Tibial nerve (tissue), 4 donors: ENCODE results near the gene WDR64. TPM values are rescaled to one million over a fixed set of nuclear protein-coding genes. Genes with fewer than 3 reads are reported as not detected.

Experiments used
- DNase-seq, 2 donors: peaks; one replicate each; pipeline ENCODE4 v3.0.0-alpha.2; 2019; ENCODE audit warnings: low spot score in 2 of 2
- H3K27ac ChIP-seq, 4 donors: fragments of 200-600 bp; sonication (generic) in 3 of 4; one replicate each; pipeline ENCODE4 v1.5.1; 2017 to 2019; ENCODE audit warnings: mild to moderate bottlenecking in 1 of 4
- H3K27me3 ChIP-seq, 2 donors: fragments of 200-600 bp; sonication (generic) in 1 of 2; one replicate each; pipeline versions ENCODE4 v1.5.1 to v1.6.0; 2017 to 2019
- H3K36me3 ChIP-seq, 3 donors: fragments of 200-600 bp; sonication (generic); one replicate each; pipeline ENCODE4 v1.5.1; 2018 to 2019
- H3K4me1 ChIP-seq, 4 donors: fragments of 200-600 bp; sonication (generic) in 3 of 4; one replicate each; pipeline ENCODE4 v1.5.1; 2017 to 2019
- H3K4me3 ChIP-seq, 4 donors: fragments of 200-600 bp; sonication (generic) in 3 of 4; one replicate each; pipeline ENCODE4 v1.5.1; 2017 to 2019; ENCODE audit warnings: mild to moderate bottlenecking in 1 of 4, moderate library complexity in 1 of 4
- H3K9me3 ChIP-seq, 4 donors: fragments of 200-600 bp; sonication (generic) in 3 of 4; one replicate each; pipeline ENCODE4 v1.5.1; 2017 to 2019
- CTCF ChIP-seq, 5 experiments: fragments of 200-600 bp in 3 of 5; fragments of 450-650 bp in 2 of 5; sonication (generic) in 3 of 5; IDR thresholded peaks; one replicate each; pipeline ENCODE4 v1.5.1; 2016 to 2019; ENCODE audit warnings: antibody characterized with exemption in 5 of 5, mild to moderate bottlenecking in 3 of 5, moderate library complexity in 2 of 5
- EP300 ChIP-seq, 2 donors: sonication (generic); formaldehyde crosslinking; IDR thresholded peaks; one replicate each; pipeline ENCODE4 v1.6.1; 2017; ENCODE audit warnings: antibody characterized with exemption in 2 of 2, mild to moderate bottlenecking in 1 of 2
- POLR2A ChIP-seq, 2 donors: fragments of 450-650 bp; IDR thresholded peaks; one replicate each; pipeline ENCODE4 v1.6.1; 2017; ENCODE audit warnings: antibody characterized with exemption in 2 of 2, mild to moderate bottlenecking in 2 of 2, moderate library complexity in 2 of 2
- WGBS, 2 donors: methylation state at CpG; one replicate each; pipeline ENCODE4 v1.1.5; 2018; 5-methylcytosine and 5-hydroxymethylcytosine counted together
- total RNA-seq, 4 donors: library from RNA; depleted of rRNA; stranded (reverse); fragments of >200 nt; gene quantifications; one replicate each; pipeline ENCODE4 v1.1.0, GENCODE V29; 2016

Gene WDR64
- total RNA-seq, 4 donors from 2014 or later = 0.42 TPM; not detected in 3

- Histone ChIP-seq H3K4me3 (no peak overlapping the region), H3K27ac (no peak overlapping the region), H3K36me3 (no peaks in the 10 kb centered on the region), H3K9me3 (no peaks in the 10 kb centered on the region), H3K27me3 (no peaks in the 10 kb centered on the region), H3K4me1 (no peaks in the 10 kb centered on the region)
- WGBS, 2 donors = 85 to 86% methylated on average over 2 of the region's 2 CpGs
- TF ChIP-seq CTCF (IDR thresholded peaks at IDR 0.05) (no peak), EP300 (IDR thresholded peaks at IDR 0.05) (no peak), POLR2A (IDR thresholded peaks at IDR 0.05) (no peak)
- no peak for DNase-seq
These were observed 55.4 kb downstream of the WDR64 start for GRCh38 chr1:241707442-241707841.

- Histone ChIP-seq H3K27me3 (no peaks in the 10 kb centered on the region), H3K36me3 (no peaks in the 10 kb centered on the region), H3K9me3 (no peaks in the 10 kb centered on the region), H3K4me3 (no peak overlapping the region), H3K27ac (no peak overlapping the region), H3K4me1 (no peaks in the 10 kb centered on the region)
- DNase-seq = no peak
- TF ChIP-seq EP300 (IDR thresholded peaks at IDR 0.05) (no peak), POLR2A (IDR thresholded peaks at IDR 0.05) (no peak), CTCF (IDR thresholded peaks at IDR 0.05) (no peak)
- WGBS, 2 donors = 84 to 88% methylated on average over 6 of the region's 6 CpGs
These were observed 59.2 kb downstream of the WDR64 start for GRCh38 chr1:241711326-241711725.

- no peak for TF ChIP-seq POLR2A (IDR thresholded peaks at IDR 0.05)
- no peak for TF ChIP-seq EP300 (IDR thresholded peaks at IDR 0.05)
- TF ChIP-seq CTCF (IDR thresholded peaks at IDR 0.05) = no peak
- WGBS, 2 donors = 40 to 81% methylated on average over 2 of the region's 2 CpGs
- Histone ChIP-seq H3K27ac (no peak overlapping the region), H3K4me1 (no peaks in the 10 kb centered on the region), H3K9me3 (no peaks in the 10 kb centered on the region), H3K4me3 (no peak overlapping the region), H3K27me3 (no peaks in the 10 kb centered on the region), H3K36me3 (no peaks in the 10 kb centered on the region)
- DNase-seq = no peak
These were observed 61.2 kb downstream of the WDR64 start for GRCh38 chr1:241713316-241713715.

GRCh38 chr1:241714321-241715218 is 62.5 kb downstream of the WDR64 start:
- no peak for DNase-seq
- no peaks in the 10 kb centered on the region for H3K36me3 ChIP-seq
- H3K27ac ChIP-seq = no peak overlapping the region
- H3K27me3 ChIP-seq = no peaks in the 10 kb centered on the region
- H3K9me3 ChIP-seq = no peaks in the 10 kb centered on the region
- WGBS, 2 donors = 72 to 78% methylated on average over 2 of the region's 2 CpGs
- no peak overlapping the region for H3K4me3 ChIP-seq
- TF ChIP-seq CTCF (IDR thresholded peaks at IDR 0.05) (no peak), POLR2A (IDR thresholded peaks at IDR 0.05) (no peak), EP300 (IDR thresholded peaks at IDR 0.05) (no peak)
- H3K4me1 ChIP-seq = no peaks in the 10 kb centered on the region

GRCh38 chr1:241715435-241715834 is 63.4 kb downstream of the WDR64 start:
- Histone ChIP-seq H3K4me1 (no peaks in the 10 kb centered on the region), H3K27me3 (no peaks in the 10 kb centered on the region), H3K27ac (no peak overlapping the region), H3K9me3 (no peaks in the 10 kb centered on the region), H3K36me3 (no peaks in the 10 kb centered on the region), H3K4me3 (no peak overlapping the region)
- TF ChIP-seq POLR2A (IDR thresholded peaks at IDR 0.05) = no peak
- no peak for TF ChIP-seq EP300 (IDR thresholded peaks at IDR 0.05)
- TF ChIP-seq CTCF (IDR thresholded peaks at IDR 0.05) = no peak
- WGBS, 2 donors = 86 to 87% methylated on average over 3 of the region's 3 CpGs
- DNase-seq = no peak
